Tracheal epithelial cell (primary cell): ENCODE data around the gene UBAP1. TPM values are rescaled to one million over a fixed set of nuclear protein-coding genes. Genes with fewer than 3 reads are reported as not detected.

ENCODE experiments used
- total RNA-seq: library from RNA; depleted of rRNA; stranded (reverse); fragments of >200 nt; gene quantifications from 2 replicates; pipeline ENCODE4 v1.2.1, GENCODE V29; 2014

The UBAP1 gene
- total RNA-seq = 27.3 and 40.0 TPM in 2 replicates

DNA sequence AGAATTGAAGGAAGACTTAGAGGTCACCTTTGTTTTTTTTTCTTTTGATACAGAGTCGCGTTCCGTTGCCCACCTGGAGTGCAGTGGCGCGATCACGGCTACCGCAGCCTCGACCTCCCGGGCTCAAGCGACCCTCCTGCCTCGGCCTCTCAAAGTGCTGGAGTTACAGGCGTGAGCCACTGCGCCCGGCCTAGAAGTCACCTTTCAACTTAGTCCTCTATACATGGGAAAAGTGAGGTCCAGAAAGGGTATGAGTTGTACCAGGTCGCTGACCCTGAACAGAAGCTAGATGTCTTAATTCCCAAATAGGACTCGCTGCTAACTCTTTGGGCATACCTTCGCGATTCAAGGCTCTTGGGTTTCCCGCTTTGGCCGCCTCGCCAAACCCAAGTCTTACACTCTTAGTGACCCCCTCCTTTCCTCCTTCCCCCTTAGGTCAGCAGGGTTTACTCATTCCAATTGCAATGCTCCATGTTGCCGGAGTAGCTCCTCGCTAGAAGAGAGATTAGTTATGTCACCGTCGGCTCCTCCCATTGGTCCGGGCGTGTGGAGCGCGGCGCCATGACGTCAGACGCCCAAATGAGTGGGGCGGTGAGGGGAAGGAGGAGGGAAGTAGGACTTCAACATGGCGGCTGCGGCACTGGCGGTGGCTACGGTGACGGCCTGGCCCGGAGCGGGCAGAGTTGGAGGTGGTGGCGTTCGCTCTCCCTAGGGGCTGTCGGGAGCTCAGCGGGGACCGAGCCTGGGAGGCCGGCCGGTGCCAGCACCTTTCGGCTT, at the start of gene UBAP1:
Gene UBAP1 (plus strand): TSS at position 608 of the 777 bp plus-strand sequence. CDS start 41,872 bp downstream, outside the sequence.

Other genes with a start within 250 kb of the UBAP1 start
- gene UBAP2, start 130.2 kb upstream of the UBAP1 start, total RNA-seq = 22.7 and 24.1 TPM in 2 replicates
- gene DCAF12, start 52.3 kb upstream of the UBAP1 start, total RNA-seq = 18.6 and 23.0 TPM in 2 replicates
- 0.43 and 0.48 TPM in 2 replicates for gene KIF24, start 150.2 kb downstream of the UBAP1 start, total RNA-seq
- gene NUDT2, start 150.5 kb downstream of the UBAP1 start, total RNA-seq = 27.0 and 63.5 TPM in 2 replicates
- gene MYORG, start 197.9 kb downstream of the UBAP1 start, total RNA-seq = 4.0 and 5.5 TPM in 2 replicates